Measurements from ENCODE around the gene CDH23. TPM values are rescaled to one million over a fixed set of nuclear protein-coding genes. Genes with fewer than 3 reads are reported as not detected.

The CDH23 gene
- total RNA-seq, 1 donor, result 0.36 TPM

GRCh38 chr10:71547876-71548846 lies 151.4 kb downstream of the CDH23 start:
- Histone ChIP-seq H3K36me3 (ENCODE audit: insufficient read depth, low read length) (no peaks in the 10 kb centered on the region), H2AFZ (ENCODE audit: low read length) (peak overlapping the region; percentile 56), H3K27me3 (ENCODE audit: insufficient read depth, low read length) (peaks cover 21% of the 10 kb centered on the region), H4K20me1 (ENCODE audit: insufficient read depth, low read length) (no peaks in the 10 kb centered on the region), H3K4me3 (ENCODE audit: insufficient read depth, low read length) (no peak overlapping the region), H3K79me2 (ENCODE audit: insufficient read depth, low read length) (no peaks in the 10 kb centered on the region), H3K4me1 (ENCODE audit: insufficient read depth, low read length) (no peaks in the 10 kb centered on the region), H3K9me3 (ENCODE audit: low read depth, low read length) (no peaks in the 10 kb centered on the region), H3K4me2 (ENCODE audit: insufficient read depth, low read length) (peak overlapping the region; percentile 28), H3K27ac (ENCODE audit: low read depth, low read length) (no peak overlapping the region)
- DNase-seq (ENCODE audit: insufficient read length, low spot score, missing footprints), result peak; percentile 89
- TF ChIP-seq, protein P1, sequence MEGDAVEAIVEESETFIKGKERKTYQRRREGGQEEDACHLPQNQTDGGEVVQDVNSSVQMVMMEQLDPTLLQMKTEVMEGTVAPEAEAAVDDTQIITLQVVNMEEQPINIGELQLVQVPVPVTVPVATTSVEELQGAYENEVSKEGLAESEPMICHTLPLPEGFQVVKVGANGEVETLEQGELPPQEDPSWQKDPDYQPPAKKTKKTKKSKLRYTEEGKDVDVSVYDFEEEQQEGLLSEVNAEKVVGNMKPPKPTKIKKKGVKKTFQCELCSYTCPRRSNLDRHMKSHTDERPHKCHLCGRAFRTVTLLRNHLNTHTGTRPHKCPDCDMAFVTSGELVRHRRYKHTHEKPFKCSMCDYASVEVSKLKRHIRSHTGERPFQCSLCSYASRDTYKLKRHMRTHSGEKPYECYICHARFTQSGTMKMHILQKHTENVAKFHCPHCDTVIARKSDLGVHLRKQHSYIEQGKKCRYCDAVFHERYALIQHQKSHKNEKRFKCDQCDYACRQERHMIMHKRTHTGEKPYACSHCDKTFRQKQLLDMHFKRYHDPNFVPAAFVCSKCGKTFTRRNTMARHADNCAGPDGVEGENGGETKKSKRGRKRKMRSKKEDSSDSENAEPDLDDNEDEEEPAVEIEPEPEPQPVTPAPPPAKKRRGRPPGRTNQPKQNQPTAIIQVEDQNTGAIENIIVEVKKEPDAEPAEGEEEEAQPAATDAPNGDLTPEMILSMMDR (IDR thresholded peaks at IDR 0.05; ENCODE audit: extremely low read depth, low read depth, low read length), result peak; percentile 26

GRCh38 chr10:71549766-71550533 lies 153.2 kb downstream of the CDH23 start:
- H4K20me1 ChIP-seq (ENCODE audit: insufficient read depth, low read length), result no peaks in the 10 kb centered on the region
- no peaks in the 10 kb centered on the region for H3K79me2 ChIP-seq (ENCODE audit: insufficient read depth, low read length)
- no peak overlapping the region for H3K4me3 ChIP-seq (ENCODE audit: insufficient read depth, low read length)
- no peak overlapping the region for H2AFZ ChIP-seq (ENCODE audit: low read length)
- TF ChIP-seq, protein P1 (IDR thresholded peaks at IDR 0.05; ENCODE audit: extremely low read depth, low read depth, low read length), result no peak
- H3K4me2 ChIP-seq (ENCODE audit: insufficient read depth, low read length), result no peak overlapping the region
- peak; percentile 56 for DNase-seq (ENCODE audit: insufficient read length, low spot score, missing footprints)
- H3K9me3 ChIP-seq (ENCODE audit: low read depth, low read length), result no peaks in the 10 kb centered on the region
- H3K27me3 ChIP-seq (ENCODE audit: insufficient read depth, low read length), result peaks cover 15% of the 10 kb centered on the region
- no peaks in the 10 kb centered on the region for H3K36me3 ChIP-seq (ENCODE audit: insufficient read depth, low read length)
- no peaks in the 10 kb centered on the region for H3K4me1 ChIP-seq (ENCODE audit: insufficient read depth, low read length)
- H3K27ac ChIP-seq (ENCODE audit: low read depth, low read length), result no peak overlapping the region

DNA sequence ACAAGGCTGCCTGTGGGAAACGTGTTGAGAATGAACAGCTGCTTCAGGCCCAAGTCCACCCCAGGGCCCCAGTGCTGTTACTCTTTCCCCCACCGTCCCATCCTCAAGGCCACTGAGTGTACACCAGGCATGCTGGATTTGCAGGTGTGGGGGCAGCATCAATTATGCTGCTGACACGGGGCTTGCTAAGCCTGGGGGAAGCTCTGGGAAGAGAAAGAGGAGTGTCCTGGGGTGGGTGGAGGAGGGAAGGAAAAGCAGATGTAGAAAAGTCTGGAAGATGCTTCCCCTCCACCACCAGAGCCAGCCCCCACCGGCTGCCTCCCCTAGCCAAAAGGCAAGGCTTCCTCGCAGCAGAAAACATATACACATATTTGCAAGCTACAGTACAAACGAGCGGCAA lies 153.9 kb downstream of the CDH23 start:
- Histone ChIP-seq H3K4me3 (ENCODE audit: insufficient read depth, low read length) (no peak overlapping the region), H4K20me1 (ENCODE audit: insufficient read depth, low read length) (no peaks in the 10 kb centered on the region), H3K79me2 (ENCODE audit: insufficient read depth, low read length) (no peaks in the 10 kb centered on the region), H3K4me1 (ENCODE audit: insufficient read depth, low read length) (no peaks in the 10 kb centered on the region), H2AFZ (ENCODE audit: low read length) (no peak overlapping the region), H3K9me3 (ENCODE audit: low read depth, low read length) (no peaks in the 10 kb centered on the region), H3K36me3 (ENCODE audit: insufficient read depth, low read length) (no peaks in the 10 kb centered on the region), H3K27ac (ENCODE audit: low read depth, low read length) (no peak overlapping the region), H3K27me3 (ENCODE audit: insufficient read depth, low read length) (peaks cover 12% of the 10 kb centered on the region), H3K4me2 (ENCODE audit: insufficient read depth, low read length) (no peak overlapping the region)
- no peak for DNase-seq (ENCODE audit: insufficient read length, low spot score, missing footprints)
- TF ChIP-seq, protein P1 (IDR thresholded peaks at IDR 0.05; ENCODE audit: extremely low read depth, low read depth, low read length), result no peak

- Histone ChIP-seq H3K79me2 (ENCODE audit: insufficient read depth, low read length) (no peaks in the 10 kb centered on the region), H3K36me3 (ENCODE audit: insufficient read depth, low read length) (no peaks in the 10 kb centered on the region), H3K4me3 (ENCODE audit: insufficient read depth, low read length) (no peak overlapping the region), H3K27ac (ENCODE audit: low read depth, low read length) (no peak overlapping the region), H3K9me3 (ENCODE audit: low read depth, low read length) (no peaks in the 10 kb centered on the region), H3K4me2 (ENCODE audit: insufficient read depth, low read length) (no peak overlapping the region), H4K20me1 (ENCODE audit: insufficient read depth, low read length) (no peaks in the 10 kb centered on the region), H2AFZ (ENCODE audit: low read length) (no peak overlapping the region), H3K27me3 (ENCODE audit: insufficient read depth, low read length) (peaks cover 9% of the 10 kb centered on the region), H3K4me1 (ENCODE audit: insufficient read depth, low read length) (no peaks in the 10 kb centered on the region)
- DNase-seq (ENCODE audit: insufficient read length, low spot score, missing footprints), result peak; percentile 31
- TF ChIP-seq, protein P1 (IDR thresholded peaks at IDR 0.05; ENCODE audit: extremely low read depth, low read depth, low read length), result no peak
These were observed 155.2 kb downstream of the CDH23 start for GRCh38 chr10:71551970-71552369.
